Uterus (tissue), 2 donors: Measurements from ENCODE around the gene COL4A1.

Experiments used
- POLR2A ChIP-seq, 2 donors: fragments of 450-650 bp; IDR thresholded peaks; one replicate each; pipeline ENCODE4 v1.6.1; 2016; ENCODE audit warnings: antibody characterized with exemption in 2 of 2, mild to moderate bottlenecking in 1 of 2, moderate library complexity in 1 of 2
- TF ChIP-seq, protein P1 (sequence below), 4 experiments: fragments of 200-600 bp in 2 of 4; fragments of 450-650 bp in 2 of 4; sonication (generic) in 2 of 4; IDR thresholded peaks; one replicate each; pipeline ENCODE4 v1.5.1; 2016 to 2019; ENCODE audit warnings: antibody characterized with exemption in 4 of 4, mild to moderate bottlenecking in 2 of 4, moderate library complexity in 1 of 4

DNA sequence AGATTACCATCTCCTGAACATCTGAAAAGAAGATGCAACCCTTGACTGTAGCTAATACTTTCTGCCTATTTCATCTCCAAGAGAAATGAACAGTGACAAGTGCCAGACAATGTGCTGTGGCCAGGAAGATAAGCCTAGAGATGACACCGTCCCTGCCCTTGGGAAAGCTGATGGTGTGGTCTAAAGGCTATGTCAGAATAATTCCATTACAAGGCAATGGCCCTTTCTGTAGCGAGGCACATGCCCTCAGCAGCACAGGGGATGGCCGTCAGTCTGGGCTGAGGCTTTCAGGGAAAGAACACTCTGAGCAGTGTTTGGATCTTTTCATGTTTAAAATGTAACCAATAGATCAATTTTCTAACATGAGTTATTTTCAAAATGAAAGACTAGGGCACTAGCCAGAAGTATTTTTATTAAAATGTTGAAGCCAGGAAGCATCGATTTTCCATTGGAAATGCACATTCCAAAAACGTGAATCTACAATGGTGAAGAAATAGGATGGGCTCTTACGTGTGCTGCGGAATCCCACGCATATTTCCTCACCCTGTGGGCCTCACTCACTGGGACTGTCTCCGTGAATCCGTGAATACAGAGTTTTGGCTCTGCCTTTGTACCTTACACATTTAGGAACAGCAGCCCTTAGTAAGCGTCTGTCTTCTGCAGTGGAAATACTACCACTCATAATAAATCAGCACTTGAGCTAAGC, 22.0 kb downstream of the COL4A1 start:
- TF ChIP-seq, protein P1, sequence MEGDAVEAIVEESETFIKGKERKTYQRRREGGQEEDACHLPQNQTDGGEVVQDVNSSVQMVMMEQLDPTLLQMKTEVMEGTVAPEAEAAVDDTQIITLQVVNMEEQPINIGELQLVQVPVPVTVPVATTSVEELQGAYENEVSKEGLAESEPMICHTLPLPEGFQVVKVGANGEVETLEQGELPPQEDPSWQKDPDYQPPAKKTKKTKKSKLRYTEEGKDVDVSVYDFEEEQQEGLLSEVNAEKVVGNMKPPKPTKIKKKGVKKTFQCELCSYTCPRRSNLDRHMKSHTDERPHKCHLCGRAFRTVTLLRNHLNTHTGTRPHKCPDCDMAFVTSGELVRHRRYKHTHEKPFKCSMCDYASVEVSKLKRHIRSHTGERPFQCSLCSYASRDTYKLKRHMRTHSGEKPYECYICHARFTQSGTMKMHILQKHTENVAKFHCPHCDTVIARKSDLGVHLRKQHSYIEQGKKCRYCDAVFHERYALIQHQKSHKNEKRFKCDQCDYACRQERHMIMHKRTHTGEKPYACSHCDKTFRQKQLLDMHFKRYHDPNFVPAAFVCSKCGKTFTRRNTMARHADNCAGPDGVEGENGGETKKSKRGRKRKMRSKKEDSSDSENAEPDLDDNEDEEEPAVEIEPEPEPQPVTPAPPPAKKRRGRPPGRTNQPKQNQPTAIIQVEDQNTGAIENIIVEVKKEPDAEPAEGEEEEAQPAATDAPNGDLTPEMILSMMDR (IDR thresholded peaks at IDR 0.05) = no peak
- TF ChIP-seq POLR2A (IDR thresholded peaks at IDR 0.05) = no peak
